GM12891 (cell line): ENCODE measurements around the gene DHRS11.

Experiments used
- DNase-seq: peaks from one replicate; pipeline ENCODE4 v3.0.0; 2011; ENCODE audit warnings: low spot score; ENCODE audit not compliant: insufficient read length
- FAIRE-seq: peaks from 2 replicates; lab custom pipeline; 2011; peaks lifted over from hg19 to GRCh38; lab: Jason Lieb, UNC
- PAX5 ChIP-seq: IDR thresholded peaks from 2 replicates; pipeline ENCODE4 v1.6.1; 2011; ENCODE audit warnings: low read length, moderate library complexity, mild to moderate bottlenecking; ENCODE audit not compliant: insufficient read depth, severe bottlenecking
- POLR2A ChIP-seq: IDR thresholded peaks from 2 replicates; pipeline ENCODE4 v1.6.1; 2011; ENCODE audit warnings: low read depth, low read length, control low read depth
- POLR2AphosphoS5 ChIP-seq: IDR thresholded peaks from 2 replicates; pipeline ENCODE4 v1.6.1; 2011; ENCODE audit warnings: low read depth, low read length, control low read depth
- POU2F2 ChIP-seq: IDR thresholded peaks from 2 replicates; pipeline ENCODE4 v1.6.1; 2011; ENCODE audit warnings: low read depth, mild to moderate bottlenecking, control low read depth, low read length, moderate library complexity
- SPI1 ChIP-seq: IDR thresholded peaks from 2 replicates; pipeline ENCODE4 v1.6.1; 2011; ENCODE audit warnings: low read depth, low read length, control low read depth
- TAF1 ChIP-seq: IDR thresholded peaks from 2 replicates; pipeline ENCODE4 v1.6.1; 2011; ENCODE audit warnings: low read depth, low read length, control low read depth

DHRS11 gene

DNA sequence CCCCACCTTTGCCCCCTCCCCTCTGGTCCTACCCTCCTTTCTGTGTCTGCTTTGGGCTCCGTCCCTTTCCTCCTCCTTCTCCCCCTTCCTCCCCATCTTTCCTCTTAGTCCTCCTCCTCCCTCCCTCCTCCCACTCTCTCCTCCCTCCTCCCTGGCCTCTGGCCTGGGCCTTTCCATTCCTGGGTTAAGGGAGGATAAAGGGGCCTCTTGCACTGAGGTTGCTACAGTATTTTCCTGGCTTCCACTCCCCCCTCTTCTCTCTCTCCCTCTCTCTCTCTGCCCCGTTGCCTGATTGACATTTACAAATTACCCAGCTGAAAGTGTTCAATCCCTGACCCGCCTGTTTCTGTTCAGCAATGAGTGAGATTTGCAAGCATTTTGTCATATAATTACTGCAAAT is 53.7 kb downstream of the DHRS11 start:
- FAIRE-seq, result no peak
- TF ChIP-seq SPI1 (no peak), POU2F2 (no peak), PAX5 (no peak), TAF1 (no peak), POLR2A (no peak), POLR2AphosphoS5 (no peak)
- no peak for DNase-seq

DNA sequence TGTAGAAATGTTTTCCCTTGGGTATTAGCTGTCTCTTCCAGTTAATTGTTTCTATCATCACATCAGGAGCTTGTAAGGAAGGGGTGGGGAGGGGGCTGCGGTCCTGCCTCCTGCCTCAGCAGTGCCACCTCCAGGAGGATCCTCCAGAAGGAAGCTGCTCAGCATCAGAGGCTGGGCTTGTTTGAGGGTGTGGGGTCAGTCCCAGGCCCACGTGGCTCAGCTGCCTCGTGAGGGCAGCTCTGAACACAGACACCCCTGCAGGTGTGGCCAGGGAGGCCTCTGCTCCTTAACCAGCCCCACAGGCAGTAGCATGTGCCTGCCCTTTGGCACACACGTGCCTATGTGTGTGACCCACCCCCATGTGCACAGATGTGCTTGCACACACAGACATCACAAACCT is 56.0 kb downstream of the DHRS11 start:
- TF ChIP-seq SPI1 (no peak), PAX5 (no peak), TAF1 (no peak), POLR2A (no peak), POLR2AphosphoS5 (no peak), POU2F2 (no peak)
- FAIRE-seq (no peak), DNase-seq (no peak)

DNA sequence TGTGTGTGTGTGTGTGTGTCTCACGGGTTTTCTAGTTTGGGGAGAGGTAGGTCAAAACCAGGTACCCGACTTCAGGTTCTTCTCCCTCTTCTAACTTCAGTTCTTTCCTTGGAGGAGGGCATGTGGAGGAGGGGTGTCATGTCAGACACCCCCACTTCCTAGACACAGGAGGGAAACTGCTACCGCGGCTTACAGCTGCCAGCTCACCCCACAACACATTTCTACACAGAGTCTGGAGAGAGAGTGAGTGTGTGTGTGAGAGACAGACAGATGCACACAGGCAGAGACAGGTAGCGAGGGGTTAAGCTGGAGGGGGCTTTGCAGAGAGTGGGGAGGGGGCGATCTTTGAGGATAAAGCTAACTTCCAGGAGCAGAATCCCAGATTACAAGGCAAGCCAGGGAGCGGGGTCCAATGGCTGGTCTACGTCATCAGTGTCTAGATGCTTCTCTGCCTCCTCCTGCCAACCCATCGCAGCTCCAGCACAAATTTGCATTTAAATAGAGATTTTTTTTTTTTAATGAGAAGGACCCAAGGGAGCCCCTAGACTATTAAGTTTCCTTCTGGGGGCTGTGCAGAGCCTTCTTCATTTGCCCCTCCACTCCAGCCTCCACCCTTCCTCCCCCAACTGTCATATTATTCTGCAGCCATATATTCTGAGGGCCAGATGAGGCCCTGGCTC is 58.6 kb downstream of the DHRS11 start:
- DNase-seq (no peak), FAIRE-seq (no peak)
- TF ChIP-seq POLR2AphosphoS5 (no peak), SPI1 (no peak), POLR2A (no peak), POU2F2 (no peak), PAX5 (no peak), TAF1 (no peak)
